Stimulated activated CD8-positive, alpha-beta memory T cell treated with anti-CD3 and anti-CD28 coated beads, Interleukin-2, amount 100 ng/mL, for 48 hours (primary cell): ENCODE data around the gene BABAM1.
"Not testable (repeated sequence)": the region's sequence is repeated elsewhere in the genome, so short reads cannot be mapped to it uniquely, and the experiment has no call there.

Experiments used
- DNase-seq, 2 donors: peaks; one replicate each; pipeline ENCODE4 v3.0.0-alpha.2; 2020; ENCODE audit warnings: low read depth in 2 of 2

BABAM1 gene

DNA sequence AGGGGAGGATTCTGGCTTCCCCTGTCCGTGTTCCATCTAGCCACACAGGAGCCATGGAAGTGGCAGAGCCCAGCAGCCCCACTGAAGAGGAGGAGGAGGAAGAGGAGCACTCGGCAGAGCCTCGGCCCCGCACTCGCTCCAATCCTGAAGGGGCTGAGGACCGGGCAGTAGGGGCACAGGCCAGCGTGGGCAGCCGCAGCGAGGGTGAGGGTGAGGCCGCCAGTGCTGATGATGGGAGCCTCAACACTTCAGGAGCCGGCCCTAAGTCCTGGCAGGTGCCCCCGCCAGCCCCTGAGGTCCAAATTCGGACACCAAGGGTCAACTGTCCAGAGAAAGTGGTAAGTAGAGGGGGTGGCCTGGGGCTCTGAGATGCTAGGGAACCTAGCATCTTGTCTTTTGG, 1.5 kb downstream of the BABAM1 start:
- DNase-seq, result no peak

DNA sequence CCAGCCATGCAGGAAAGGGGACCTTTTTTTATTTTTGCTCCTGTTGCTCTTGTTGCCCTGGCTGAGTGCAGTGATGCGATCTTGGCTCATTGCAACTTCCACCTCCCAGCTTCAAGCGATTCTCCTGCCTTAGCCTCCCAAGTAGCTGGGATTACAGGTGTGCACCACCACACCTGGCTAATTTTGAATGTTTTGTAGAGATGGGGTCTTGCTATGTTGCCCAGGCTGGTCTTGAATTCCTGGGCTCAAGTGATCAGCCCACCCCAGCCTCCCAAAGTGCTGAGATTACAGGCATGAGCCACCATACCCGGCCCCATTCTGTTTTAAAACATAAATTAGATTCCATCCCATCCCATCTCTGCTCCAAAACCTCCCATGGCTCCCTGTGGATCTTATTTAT, 7.6 kb downstream of the BABAM1 start:
- not testable (repeated sequence) for DNase-seq

DNA sequence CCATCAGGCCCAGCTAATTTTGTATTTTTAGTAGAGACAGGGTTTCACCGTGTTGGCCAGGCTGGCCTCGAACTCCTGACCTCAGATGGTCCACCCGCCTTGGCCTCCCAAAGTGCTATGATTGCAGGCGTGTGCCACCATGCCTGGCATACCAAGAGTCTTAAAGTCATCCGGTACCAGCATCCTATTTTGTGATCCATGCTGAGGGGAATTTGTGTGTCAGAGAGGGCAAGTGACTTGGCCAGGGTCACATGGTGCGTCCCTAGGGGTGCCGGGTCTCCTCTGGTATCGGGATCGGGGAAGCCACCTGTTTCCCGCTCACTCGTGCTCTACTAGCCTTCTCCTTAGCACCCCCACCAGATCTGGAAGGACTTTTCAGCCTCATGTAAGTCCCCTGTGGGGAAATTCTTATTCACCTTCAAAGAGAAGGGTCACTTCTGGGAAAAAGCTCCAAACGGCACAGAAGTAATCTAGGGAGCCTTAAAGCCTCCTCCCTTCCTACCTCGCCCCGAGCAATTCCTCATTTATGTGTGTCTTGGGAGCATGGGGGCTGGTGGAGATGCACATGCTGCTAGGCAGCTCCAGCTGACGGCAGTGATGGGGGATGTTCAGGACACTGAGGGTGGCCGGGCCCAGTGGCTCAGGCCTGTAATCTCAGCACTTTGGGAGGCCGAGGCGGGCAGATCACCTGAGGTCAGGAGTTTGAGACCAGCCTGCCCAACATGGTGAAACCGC, 8.4 kb downstream of the BABAM1 start:
- DNase-seq, result no peak

DNA sequence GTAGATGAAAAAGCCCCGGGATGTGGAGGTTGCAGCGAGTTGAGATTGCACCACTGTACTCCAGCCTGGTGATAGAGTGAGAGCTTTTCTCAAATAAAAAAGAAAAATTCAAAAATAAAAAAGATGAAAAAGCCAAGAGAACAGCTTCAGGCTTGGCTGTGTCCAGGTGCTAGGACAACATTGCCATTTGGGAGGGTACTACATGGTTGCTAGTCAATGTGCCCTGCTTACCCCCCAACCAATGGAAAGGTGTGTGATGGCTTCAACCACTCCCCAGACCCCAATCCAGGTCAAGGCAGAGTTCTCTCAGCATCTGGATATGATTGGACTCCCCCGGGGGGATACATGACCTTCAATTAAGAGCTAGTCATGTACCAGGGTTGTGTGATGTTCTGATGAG, 12.2 kb downstream of the BABAM1 start:
- no peak for DNase-seq

DNA sequence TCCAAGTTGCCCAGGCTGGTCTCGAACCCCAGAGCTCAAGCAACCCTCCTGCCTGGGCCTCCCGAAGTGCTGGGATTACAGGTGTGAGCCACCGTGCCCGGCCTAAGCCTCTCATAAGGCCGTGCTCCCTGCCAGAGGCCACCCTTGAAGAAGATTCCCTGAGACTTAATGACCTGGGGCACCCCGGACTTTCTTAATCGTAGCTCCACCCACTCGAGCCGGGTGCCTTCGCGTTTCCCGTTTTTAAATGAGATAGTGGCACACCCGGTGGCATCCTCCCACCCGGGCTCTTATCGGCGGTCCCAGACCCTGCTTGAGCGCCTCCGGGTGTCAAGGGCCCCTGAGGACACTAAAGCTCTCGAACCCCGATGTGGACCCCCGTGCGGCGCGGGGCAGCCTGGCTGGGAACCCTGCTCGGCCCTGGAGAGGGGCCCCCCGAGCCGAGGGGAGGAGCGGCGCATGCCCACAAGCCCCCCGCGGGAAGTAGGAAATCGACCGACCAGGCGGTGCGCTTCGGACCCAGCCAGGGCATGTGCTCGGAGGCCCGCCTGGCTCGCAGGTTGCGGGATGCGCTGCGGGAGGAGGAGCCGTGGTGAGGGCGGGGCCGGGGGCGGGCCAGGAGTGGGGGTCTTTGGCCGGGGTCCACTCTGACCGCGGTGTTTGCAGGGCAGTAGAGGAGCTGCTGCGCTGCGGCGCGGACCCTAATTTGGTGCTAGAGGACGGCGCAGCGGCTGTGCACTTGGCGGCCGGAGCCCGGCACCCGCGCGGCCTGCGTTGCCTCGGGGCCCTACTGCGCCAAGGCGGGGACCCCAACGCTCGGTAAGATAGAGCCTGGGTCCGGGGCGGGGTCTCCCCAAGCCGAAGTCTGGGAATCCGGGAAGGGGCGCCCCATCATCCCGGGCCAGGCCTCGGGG, 14.4 kb downstream of the BABAM1 start, which contains the start of gene ANKLE1:
Gene ANKLE1 (plus strand): TSS at position 511 of the 914 bp plus-strand sequence. CDS start 20 bp downstream, at position 531.
- peak in 1 of 2 donors; percentile 54 for DNase-seq

DNA sequence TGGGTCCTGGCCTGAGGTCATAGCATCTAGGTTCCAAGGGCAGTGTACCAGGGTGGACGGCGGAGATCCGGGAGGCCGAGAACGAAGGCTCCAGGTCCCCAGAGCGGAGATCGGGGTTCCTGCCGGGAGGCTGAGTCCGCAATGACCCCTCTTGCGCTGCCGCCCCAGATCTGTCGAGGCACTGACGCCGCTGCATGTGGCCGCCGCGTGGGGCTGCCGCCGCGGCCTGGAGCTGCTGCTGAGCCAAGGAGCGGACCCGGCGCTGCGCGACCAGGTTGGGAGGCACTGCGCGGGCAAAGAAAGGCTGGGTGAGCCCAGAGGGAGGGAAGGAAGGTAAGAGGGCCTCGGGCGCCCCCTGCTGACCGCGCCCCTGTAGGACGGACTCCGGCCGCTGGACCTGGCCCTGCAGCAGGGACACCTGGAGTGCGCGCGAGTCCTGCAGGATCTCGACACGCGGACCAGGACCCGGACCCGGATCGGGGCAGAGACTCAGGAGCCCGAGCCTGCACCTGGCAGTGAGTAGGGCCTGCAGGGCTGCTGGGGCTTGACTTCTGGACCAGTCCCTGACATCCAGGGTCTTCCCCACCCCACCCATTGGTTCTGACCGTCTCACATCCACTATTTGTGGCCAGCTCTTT, 15.4 kb downstream of the BABAM1 start:
- DNase-seq, result peak; percentile 74 to 81

DNA sequence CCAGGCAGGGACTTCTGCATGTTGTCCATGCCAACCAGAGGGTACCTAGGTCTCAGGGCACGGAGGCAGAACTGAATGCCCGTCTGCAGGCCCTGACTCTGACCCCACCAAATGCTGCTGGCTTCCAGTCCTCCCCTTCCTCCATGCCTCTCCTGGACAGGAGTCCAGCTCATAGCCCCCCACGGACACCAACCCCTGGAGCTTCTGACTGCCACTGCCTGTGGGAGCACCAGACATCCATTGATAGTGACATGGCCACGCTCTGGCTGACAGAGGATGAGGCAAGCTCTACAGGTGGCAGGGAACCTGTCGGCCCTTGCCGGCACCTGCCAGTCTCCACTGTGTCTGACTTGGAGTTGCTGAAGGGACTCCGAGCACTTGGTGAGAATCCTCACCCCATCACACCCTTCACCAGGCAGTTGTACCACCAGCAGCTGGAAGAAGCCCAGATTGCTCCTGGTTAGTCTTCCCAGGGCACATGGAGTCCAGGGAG, 16.3 kb downstream of the BABAM1 start:
- no peak for DNase-seq

DNA sequence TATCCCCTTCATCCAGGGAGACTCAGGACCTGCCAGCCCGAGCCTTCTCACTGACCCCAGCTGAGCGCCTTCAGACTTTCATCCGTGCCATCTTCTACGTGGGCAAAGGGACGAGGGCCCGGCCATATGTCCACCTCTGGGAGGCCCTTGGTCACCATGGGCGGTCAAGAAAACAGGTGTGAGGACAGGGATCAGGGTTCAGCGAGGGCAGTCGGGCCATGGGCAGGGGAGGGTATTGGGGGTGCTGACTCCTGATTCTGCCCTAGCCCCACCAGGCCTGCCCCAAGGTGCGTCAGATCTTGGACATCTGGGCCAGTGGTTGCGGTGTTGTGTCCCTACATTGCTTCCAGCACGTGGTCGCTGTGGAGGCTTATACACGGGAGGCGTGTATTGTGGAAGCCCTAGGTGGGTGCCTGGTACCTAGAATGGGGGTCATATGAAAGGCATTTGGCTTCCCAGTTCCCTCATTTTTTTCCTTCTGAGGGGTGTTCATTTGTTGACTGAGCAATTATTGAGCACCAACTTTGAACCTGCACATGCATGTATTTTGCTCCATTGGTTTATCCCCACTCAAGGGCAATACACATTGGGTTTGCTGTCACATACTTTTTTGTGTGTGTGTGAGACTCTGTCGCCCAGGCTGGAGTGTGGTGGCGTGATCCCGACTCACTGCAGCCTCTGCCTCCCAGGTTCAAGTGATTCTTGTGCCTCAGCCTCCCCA, 18.3 kb downstream of the BABAM1 start:
- no peak for DNase-seq

DNA sequence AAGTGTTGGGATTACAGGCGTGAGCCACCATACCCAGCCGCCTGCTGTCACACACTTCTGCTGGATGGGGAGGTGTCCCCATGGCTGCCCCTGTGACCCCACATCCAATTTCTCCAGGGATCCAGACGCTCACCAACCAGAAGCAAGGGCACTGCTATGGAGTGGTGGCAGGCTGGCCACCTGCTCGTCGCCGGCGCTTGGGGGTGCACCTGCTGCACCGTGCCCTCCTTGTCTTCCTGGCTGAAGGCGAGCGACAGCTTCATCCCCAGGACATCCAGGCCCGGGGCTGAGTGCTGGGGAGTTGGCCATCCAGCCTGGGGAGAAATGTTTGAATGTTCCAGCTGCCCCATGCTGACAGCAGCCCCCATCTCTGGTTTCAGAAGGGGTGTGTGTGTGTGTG, 19.0 kb downstream of the BABAM1 start:
- no peak for DNase-seq

DNA sequence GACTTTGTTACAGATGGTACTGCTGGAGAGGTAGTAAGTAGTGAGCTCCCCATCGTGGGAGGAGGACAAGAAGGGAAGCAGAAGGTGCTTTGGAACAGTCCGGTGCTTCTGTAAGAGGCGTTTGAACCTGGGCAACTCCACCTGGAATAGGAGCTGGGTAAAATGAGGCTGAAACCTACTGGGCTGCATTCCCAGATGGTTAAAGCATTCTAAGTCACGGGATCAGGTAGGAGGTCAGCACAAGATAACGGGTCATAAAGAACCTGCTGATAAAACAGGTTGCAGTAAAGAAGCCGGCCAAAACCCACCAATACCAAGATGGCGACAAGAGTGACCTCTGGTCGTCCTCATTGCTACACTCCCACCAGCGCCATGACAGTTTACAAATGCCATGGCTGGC, 19.5 kb downstream of the BABAM1 start:
- no peak for DNase-seq

DNA sequence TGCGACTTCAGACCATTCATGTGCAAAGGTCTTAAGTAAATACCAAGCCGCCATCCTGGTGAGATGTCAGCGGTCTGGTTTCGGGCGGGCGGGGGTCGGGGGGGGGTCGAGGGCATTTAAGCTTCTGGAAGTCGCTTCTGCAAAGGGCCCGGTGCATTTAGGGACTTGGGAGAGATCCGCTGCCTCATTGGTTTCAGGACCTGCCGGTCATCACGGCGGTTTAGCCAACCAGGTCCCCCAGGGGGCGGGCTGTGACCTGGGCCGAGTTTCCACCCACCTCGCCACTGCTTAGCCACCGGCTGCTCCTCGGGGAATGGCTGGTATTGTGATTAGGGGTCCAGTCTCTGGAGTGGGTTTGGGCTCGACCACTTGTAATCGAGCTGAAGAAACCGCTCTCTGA, 22.2 kb downstream of the BABAM1 start:
- peak in 1 of 2 donors; percentile 59 for DNase-seq

DNA sequence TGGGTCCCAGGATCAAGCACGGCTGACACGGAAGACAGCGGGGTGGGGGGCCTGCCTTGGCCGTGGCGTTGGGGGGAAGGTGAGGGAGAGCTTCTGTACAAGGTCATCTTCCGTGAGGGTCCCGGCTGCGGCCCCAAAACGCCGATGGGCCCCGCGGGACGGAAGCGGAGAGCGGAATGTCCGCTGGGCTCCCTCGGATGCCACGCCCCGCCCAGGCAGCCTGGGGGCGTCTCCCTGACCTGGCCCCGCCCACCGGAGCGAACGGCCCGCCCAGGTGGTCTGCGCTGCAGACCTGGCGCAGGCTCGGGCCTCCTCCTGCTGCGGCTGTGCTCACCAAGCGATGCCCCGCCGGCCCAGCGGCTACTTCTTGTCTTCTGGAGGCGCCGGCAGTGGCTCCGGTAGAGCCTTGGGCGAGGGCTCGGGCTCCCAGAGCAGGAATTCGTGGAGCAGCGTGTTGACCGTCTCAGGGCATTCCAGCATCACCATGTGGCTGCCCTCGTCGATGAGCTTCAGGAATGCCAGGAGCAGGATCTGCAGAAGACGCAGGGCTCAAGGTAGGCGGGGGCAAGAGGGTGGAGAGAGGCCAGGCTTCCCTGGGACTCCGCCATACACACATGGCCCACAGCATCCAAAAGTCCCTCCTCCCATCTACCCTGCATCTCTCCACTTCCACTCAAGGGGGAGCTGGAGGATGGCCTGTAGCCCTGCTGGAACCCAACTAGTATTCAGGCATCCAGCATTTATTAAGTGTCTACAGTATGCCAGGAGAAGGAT, 25.2 kb downstream of the BABAM1 start:
- peak; percentile 78 to 84 for DNase-seq

DNA sequence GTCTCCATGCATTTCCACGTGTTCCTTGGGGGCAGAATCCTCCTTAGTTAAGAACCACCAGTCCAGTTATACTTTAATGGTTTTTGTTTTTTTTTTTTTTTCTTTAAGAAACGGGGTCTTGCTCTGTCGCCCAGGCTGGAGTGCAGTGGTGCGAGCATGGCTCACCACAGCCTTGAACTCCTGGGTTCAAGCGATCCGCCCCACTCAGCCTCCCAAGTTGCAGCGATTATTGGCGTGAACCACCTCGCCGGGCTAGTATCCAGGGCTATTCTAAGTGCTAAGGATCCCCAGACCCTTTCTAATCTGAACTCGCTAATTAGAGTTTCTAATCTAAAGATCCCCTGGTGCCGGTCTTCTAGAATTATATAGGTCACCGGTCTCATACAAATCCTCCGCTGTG, 26.4 kb downstream of the BABAM1 start:
- no peak for DNase-seq

DNA sequence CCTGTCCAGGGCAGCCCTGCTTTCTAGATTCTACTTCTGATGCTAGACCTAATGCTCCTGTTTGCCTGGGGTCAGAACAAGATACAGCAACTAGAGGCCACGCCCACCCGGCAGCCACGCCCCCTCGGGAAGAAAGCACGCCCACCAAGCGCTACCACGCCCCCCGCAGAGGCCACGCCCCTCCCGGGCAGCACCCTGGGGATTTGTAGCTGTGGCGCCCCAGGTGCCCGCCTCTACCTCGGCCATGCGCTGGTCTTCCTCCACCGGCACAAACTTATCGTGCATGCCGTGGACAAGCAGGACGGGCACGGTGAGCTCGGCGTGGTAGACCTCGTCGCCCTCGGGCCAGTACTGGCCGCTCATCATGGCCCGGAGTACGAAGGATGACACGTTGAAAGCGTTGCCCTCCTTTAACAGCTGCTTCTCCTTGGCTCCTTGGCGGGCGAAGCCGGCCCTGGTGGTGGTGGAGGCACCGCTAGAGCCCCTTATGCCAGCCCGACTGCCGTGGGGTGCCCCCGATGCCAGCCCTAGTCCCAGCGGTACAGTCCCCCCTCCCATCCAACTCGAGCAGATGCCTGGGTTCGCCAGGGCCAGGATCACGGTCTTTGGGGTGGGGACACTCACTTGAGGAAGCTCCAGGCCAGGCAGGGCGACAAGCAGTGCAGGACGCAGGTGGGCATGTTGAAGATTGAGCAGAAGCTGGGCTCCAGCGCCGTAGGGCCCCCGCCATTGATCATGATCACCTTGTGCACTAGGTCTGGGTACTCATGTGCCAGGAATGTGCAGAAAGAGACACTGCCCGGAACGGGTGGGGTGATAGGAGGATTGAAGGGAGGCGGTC, 27.0 kb downstream of the BABAM1 start:
- DNase-seq, result peak in 1 of 2 donors; percentile 67

DNA sequence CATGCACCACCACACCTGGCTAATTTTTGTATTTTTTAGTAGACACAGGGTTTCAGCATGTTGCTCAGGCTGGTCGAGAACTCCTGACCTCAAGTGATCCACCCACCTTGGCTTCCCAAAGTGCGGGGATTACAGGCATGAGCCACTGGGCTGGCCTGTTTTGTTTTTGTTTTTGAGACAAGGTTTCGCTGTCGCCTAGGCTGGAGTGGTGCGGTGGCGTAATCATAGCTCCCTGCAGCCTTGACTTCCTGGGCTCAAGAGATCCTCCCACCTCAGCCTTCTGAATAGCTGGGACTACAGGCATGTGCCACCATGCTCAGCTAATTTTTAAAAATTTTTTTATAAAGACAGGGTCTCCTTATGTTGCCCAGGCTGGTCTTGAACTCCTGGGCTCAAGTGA, 28.3 kb downstream of the BABAM1 start:
- DNase-seq, result not testable (repeated sequence)

DNA sequence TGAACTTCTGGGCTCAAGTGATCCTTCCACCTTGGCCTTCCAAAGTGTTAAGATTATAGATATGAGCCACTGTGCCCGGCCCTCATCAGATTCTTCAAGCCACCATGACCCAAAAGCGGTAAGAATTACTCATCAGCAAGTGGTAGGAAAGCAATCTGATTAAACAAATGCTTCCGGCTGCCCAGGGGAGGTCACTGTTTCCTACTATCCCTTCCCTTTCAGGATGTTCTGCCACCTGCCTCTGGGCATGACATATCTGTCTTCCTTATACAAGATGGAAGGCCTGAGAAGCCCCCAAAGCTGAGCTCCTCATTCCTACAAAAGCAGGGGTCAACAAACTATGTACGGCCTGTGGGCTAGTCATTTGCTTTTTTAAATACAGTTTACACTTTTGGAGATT, 29.0 kb downstream of the BABAM1 start:
- no peak for DNase-seq

DNA sequence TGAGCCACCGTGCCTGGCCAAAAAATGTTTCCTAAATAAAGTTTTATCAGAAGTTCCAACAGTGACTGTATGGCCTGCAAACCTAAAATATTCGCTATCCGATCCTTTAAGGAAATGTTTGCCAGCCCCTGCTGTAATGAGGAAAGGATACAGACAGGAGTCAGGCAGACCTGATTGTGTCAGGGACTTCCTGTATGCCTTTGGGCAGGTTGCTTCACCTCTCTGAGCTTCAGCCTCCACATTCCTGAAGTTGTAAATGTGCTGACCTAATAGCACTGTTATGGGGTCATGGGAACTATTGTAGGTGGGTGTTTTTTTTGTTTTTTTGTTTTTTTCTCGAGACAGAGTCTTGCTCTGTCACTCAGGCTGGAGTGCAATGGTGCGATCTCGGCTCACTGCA, 29.7 kb downstream of the BABAM1 start:
- no peak for DNase-seq

DNA sequence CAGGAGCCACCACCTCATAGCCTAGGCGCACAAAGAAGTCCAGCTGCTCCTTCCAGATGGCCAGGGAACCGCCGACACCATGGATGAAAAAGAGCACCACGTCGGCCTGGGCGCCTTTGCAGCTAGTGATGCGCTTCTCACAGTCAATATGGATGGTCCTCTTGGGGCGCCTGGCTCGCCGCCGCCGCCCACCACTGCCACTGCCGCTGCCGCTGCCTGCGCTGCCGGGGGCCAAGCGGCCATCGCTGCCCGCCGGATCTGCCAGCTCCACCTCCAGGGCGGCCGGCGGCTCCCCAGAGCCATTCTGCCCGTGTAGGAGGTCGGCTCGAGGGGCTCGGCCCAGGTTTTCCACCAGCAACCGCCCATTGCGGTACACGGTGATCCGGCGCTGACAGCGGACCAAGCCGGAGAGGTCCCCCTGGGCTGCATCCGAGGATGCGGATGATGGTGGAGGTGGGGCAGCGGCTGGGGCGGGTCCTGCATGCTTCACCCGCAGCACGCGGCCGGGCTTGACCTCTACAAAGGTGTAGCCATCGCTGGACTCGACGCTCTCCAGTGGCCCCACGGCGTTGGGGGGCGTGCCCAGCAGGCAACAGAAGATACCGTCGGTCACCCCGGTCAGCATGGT, 33.9 kb downstream of the BABAM1 start:
- DNase-seq, result no peak

DNA sequence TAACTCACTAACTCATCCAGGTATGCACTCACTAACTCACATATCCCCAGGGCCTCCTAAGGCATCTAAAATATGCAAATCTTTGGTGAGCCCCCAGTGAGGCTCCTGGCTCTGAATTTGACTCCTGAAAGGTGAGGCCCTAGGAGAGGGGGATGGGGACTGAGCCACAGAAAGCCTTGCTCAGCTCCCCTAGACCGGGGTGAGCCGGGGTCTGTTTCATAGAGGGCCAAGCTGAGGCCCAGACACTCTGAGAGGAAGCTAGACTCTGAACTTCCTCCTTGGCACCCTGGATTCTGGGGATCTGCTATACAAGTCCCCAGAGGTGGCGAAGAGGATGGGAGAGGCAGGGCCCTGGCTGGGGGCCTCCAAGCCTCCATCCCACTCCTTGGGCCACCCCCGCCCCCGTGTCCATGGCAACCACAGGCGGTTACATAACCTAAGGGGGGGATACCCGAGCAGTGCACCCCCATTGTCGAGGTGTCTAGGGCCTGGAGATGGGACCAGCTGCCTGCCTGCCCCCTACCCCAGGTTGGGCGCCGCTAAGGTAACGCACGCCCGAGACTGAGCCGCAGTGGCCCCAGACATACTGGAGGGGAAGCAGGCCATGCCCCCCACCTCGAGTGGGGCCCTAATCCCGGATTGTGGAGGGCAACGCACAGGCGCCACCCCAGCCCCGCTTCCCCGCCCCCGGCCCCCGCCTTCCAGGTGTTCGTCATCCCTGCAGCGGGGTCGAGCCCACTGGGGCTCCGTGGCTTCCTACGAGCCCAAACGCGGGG, 35.3 kb downstream of the BABAM1 start:
- DNase-seq, result no peak
